SU-DHL-6 (cell line): ENCODE measurements around the gene OTC.

Source experiments
- H2AFZ ChIP-seq: fragments of 200-600 bp; sonication (generic); 2 replicates; pipeline ENCODE4 v1.6.1; 2014; ENCODE audit warnings: low read depth, mild to moderate bottlenecking, moderate library complexity, mixed read lengths, antibody characterized with exemption, low read length; ENCODE audit not compliant: severe bottlenecking
- H3F3A ChIP-seq: fragments of 200-600 bp; shearing (Covaris generic); 2 replicates; pipeline ENCODE4 v1.6.0; 2016; ENCODE audit warnings: antibody characterized with exemption, mild to moderate bottlenecking; ENCODE audit not compliant: insufficient read depth
- H3K27ac ChIP-seq: fragments of 200-600 bp; sonication (generic); 2 replicates; pipeline ENCODE4 v1.5.1; 2016; ENCODE audit warnings: low read depth, mild to moderate bottlenecking, low read length, moderate library complexity, mixed read lengths
- H3K27me3 ChIP-seq: fragments of 200-600 bp; sonication (generic), shearing (Covaris generic); 2 replicates; pipeline ENCODE4 v1.6.0; 2014; ENCODE audit warnings: mild to moderate bottlenecking, low read length
- H3K36me3 ChIP-seq: fragments of 200-600 bp; sonication (generic); 2 replicates; pipeline ENCODE4 v1.6.1; 2014; ENCODE audit warnings: mild to moderate bottlenecking, low read length, mixed read lengths
- H3K4me2 ChIP-seq: fragments of 300-600, 200-600 bp; shearing (Covaris generic), sonication (generic); 2 replicates; pipeline ENCODE4 v1.6.0; 2014; ENCODE audit warnings: low read length, low read depth, mild to moderate bottlenecking; ENCODE audit not compliant: poor library complexity, severe bottlenecking
- H3K4me3 ChIP-seq: fragments of 200-600 bp; sonication (generic); 2 replicates; pipeline ENCODE4 v1.5.1; 2014; ENCODE audit warnings: antibody characterized with exemption, low read length, mild to moderate bottlenecking, mixed read lengths; ENCODE audit not compliant: insufficient read depth, poor library complexity, severe bottlenecking
- H3K79me2 ChIP-seq: fragments of 200-600 bp; sonication (generic); 2 replicates; pipeline ENCODE4 v1.6.1; 2014; ENCODE audit warnings: mild to moderate bottlenecking, low read length, moderate library complexity; ENCODE audit not compliant: insufficient read depth
- H3K9ac ChIP-seq: fragments of 200-600 bp; sonication (generic); 2 replicates; pipeline ENCODE4 v1.7.0; 2014; ENCODE audit warnings: mild to moderate bottlenecking, low read length
- H3K9me2 ChIP-seq: fragments of 200-600 bp; sonication (generic); replicated peaks from 2 replicates; pipeline ENCODE4 v1.6.1; 2014; ENCODE audit warnings: low read length; ENCODE audit not compliant: insufficient read depth
- H3K9me3 ChIP-seq: fragments of 200-600 bp; sonication (generic); 2 replicates; pipeline ENCODE4 v1.6.1; 2014; ENCODE audit warnings: low read length, mixed read lengths; ENCODE audit not compliant: insufficient read depth
- H4K20me1 ChIP-seq: fragments of 200-600 bp; sonication (generic); 2 replicates; pipeline ENCODE4 v1.6.1; 2014; ENCODE audit warnings: low read depth, mild to moderate bottlenecking, antibody characterized with exemption, low read length, moderate library complexity, mixed read lengths
- CTCF ChIP-seq: fragments of 200-600 bp; sonication (generic); IDR thresholded peaks from one replicate; pipeline ENCODE4 v1.5.1; 2017; ENCODE audit warnings: antibody characterized with exemption, mild to moderate bottlenecking, low read length, moderate library complexity; ENCODE audit not compliant: insufficient read depth, poor library complexity, severe bottlenecking
- EZH2phosphoT487 ChIP-seq: fragments of 200-600 bp; sonication (generic), shearing (Covaris generic); conservative IDR thresholded peaks from 2 replicates; pipeline ENCODE4 v1.6.1; 2018; ENCODE audit warnings: mild to moderate bottlenecking, antibody characterized with exemption, low read length, moderate library complexity, mixed read lengths

Gene OTC

GRCh38 chrX:38437093-38437492, 84.7 kb downstream of the OTC start:
- Histone ChIP-seq H4K20me1 (no peaks in the 10 kb centered on the region), H3K27ac (no peak overlapping the region), H3K36me3 (no peaks in the 10 kb centered on the region), H2AFZ (no peak overlapping the region), H3F3A (no peaks in the 10 kb centered on the region), H3K9me3 (no peaks in the 10 kb centered on the region), H3K9me2 (no peaks in the 10 kb centered on the region), H3K79me2 (no peaks in the 10 kb centered on the region), H3K4me3 (no peak overlapping the region), H3K4me2 (no peak overlapping the region), H3K27me3 (no peaks in the 10 kb centered on the region), H3K9ac (no peak overlapping the region)
- TF ChIP-seq EZH2phosphoT487 (no peak), CTCF (no peak)

- no peaks in the 10 kb centered on the region for H3K9me2 ChIP-seq
- H3K27me3 ChIP-seq: no peaks in the 10 kb centered on the region
- H3F3A ChIP-seq: no peaks in the 10 kb centered on the region
- no peaks in the 10 kb centered on the region for H4K20me1 ChIP-seq
- no peak overlapping the region for H2AFZ ChIP-seq
- no peak overlapping the region for H3K4me2 ChIP-seq
- no peak overlapping the region for H3K9ac ChIP-seq
- no peak overlapping the region for H3K4me3 ChIP-seq
- H3K9me3 ChIP-seq: no peaks in the 10 kb centered on the region
- H3K79me2 ChIP-seq: no peaks in the 10 kb centered on the region
- no peaks in the 10 kb centered on the region for H3K36me3 ChIP-seq
- no peak overlapping the region for H3K27ac ChIP-seq
- no peak for TF ChIP-seq EZH2phosphoT487
- TF ChIP-seq CTCF: no peak
Observed at GRCh38 chrX:38438321-38438720, 85.9 kb downstream of the OTC start.

- Histone ChIP-seq H2AFZ (no peak overlapping the region), H4K20me1 (no peaks in the 10 kb centered on the region), H3K36me3 (no peaks in the 10 kb centered on the region), H3K27ac (no peak overlapping the region), H3K9me3 (no peaks in the 10 kb centered on the region), H3K4me2 (no peak overlapping the region), H3F3A (no peaks in the 10 kb centered on the region), H3K9ac (no peak overlapping the region), H3K4me3 (no peak overlapping the region), H3K79me2 (no peaks in the 10 kb centered on the region), H3K9me2 (no peaks in the 10 kb centered on the region), H3K27me3 (no peaks in the 10 kb centered on the region)
- TF ChIP-seq CTCF: no peak
- no peak for TF ChIP-seq EZH2phosphoT487
Observed at GRCh38 chrX:38452603-38453002, 100.2 kb downstream of the OTC start.

- Histone ChIP-seq H3K27me3 (no peaks in the 10 kb centered on the region), H3K79me2 (no peaks in the 10 kb centered on the region), H3K4me3 (no peak overlapping the region), H3K27ac (no peak overlapping the region), H3K9me2 (no peaks in the 10 kb centered on the region), H3K36me3 (no peaks in the 10 kb centered on the region), H4K20me1 (no peaks in the 10 kb centered on the region), H3K9me3 (no peaks in the 10 kb centered on the region), H3K4me2 (no peak overlapping the region), H3F3A (no peaks in the 10 kb centered on the region), H3K9ac (no peak overlapping the region), H2AFZ (no peak overlapping the region)
- no peak for TF ChIP-seq EZH2phosphoT487
- no peak for TF ChIP-seq CTCF
Observed at GRCh38 chrX:38458071-38458470, 105.7 kb downstream of the OTC start.
